ENCODE results near the gene THNSL1.

DNA sequence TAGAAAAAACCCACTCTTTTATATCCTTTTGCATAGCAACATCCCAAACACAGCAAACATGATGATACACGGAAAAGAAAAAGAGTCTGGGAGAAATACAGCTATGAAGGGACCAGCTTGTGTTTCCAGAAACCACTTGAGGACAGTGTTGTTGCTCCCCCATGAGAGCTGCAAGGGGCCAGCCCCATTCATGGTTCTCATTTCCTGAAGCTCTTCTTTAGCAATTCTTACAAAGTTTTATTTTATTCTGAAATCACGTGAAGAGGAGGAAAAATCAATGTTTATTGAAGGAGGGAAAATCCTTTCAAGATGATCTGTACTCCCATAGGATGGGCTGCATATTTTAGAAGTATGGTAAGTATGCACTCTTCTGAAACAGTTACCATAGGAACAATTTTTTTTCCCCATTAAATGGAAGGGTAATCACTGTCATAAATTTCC, 46.6 kb upstream of the THNSL1 start:
- TF ChIP-seq BHLHE40 (IDR thresholded peaks at IDR 0.05; ENCODE audit: borderline replicate concordance) (no peak), SUZ12 (IDR thresholded peaks at IDR 0.05) (no peak), FOXA1 (IDR thresholded peaks at IDR 0.05) (no peak), SP1 (IDR thresholded peaks at IDR 0.05) (no peak), ARNT (IDR thresholded peaks at IDR 0.05) (no peak), L3MBTL2 (conservative IDR thresholded peaks at IDR 0.05) (no peak), NFRKB (IDR thresholded peaks at IDR 0.05) (no peak)
